K562 (cell line): ENCODE data around the gene CEP95. TPM values are rescaled to one million over a fixed set of nuclear protein-coding genes. Genes with fewer than 3 reads are reported as not detected.

Source experiments
- ARID3A ChIP-seq: IDR thresholded peaks from 2 replicates; pipeline ENCODE4 v1.6.1; 2012; ENCODE audit warnings: low read depth, low read length, improper control_type of control experiment, borderline replicate concordance
- ASH1L ChIP-seq: fragments of 450-650 bp; IDR thresholded peaks from 2 replicates; pipeline ENCODE4 v1.6.1; 2018; ENCODE audit warnings: borderline replicate concordance, mild to moderate bottlenecking, low read depth; ENCODE audit not compliant: partially characterized antibody
- CHD1 ChIP-seq: fragments of 200-600 bp; sonication (generic); IDR thresholded peaks from one replicate; pipeline ENCODE4 v1.6.1; 2012; ENCODE audit warnings: mild to moderate bottlenecking, moderate library complexity, low read length, inconsistent platforms
- FOXK1 ChIP-seq: sonication (generic); formaldehyde crosslinking; IDR thresholded peaks from 2 replicates; pipeline ENCODE4 v1.8.0; 2022; ENCODE audit warnings: missing genetic modification reagents, mild to moderate bottlenecking, borderline replicate concordance
- GABPA ChIP-seq: fragments of 200-800 bp; sonication (Bioruptor generic); conservative IDR thresholded peaks from 2 replicates; pipeline ENCODE4 v1.6.1; 2016; ENCODE audit warnings: low read depth, missing genetic modification characterization, missing compliant biosample characterization
- HLTF ChIP-seq: fragments of 450-650 bp; IDR thresholded peaks from 2 replicates; pipeline ENCODE4 v1.6.1; 2016
- MIER1 ChIP-seq: fragments of 450-650 bp; IDR thresholded peaks from 2 replicates; pipeline ENCODE4 v1.6.1; 2016; ENCODE audit warnings: antibody characterized with exemption, mild to moderate bottlenecking, low read depth
- NR1H2 ChIP-seq: sonication (generic); formaldehyde crosslinking; IDR thresholded peaks from 2 replicates; pipeline ENCODE4 v1.4.0; 2020; ENCODE audit warnings: mild to moderate bottlenecking, missing genetic modification reagents
- SAFB ChIP-seq: fragments of 200-400 bp; formaldehyde crosslinking; IDR thresholded peaks from 2 replicates; pipeline ENCODE4 v1.6.1; 2017; ENCODE audit warnings: low read depth, low read length, borderline replicate concordance
- ZNF253 ChIP-seq: fragments of 250-450 bp; sonication (Bioruptor Pico); conservative IDR thresholded peaks from 2 replicates; pipeline ENCODE4 v1.6.1; 2021; ENCODE audit warnings: mild to moderate bottlenecking
- polyA plus RNA-seq, 8 experiments: library from polyadenylated mRNA; depleted of rRNA in 4 of 8; stranded (reverse) in 5 of 8; unstranded in 3 of 8; fragments of >200 nt; fragmentation: Nextera tagmentation in 2 of 8; fragmentation: Illumina TruSeq in 1 of 8; extraction: Ambion mirVana in 2 of 8; extraction: Trizol in 1 of 8; gene quantifications; 2 replicates each; pipeline versions ENCODE4 v1.2.1 to v1.2.3, GENCODE V29; 2011 to 2014; ENCODE audit warnings: inconsistent platforms in 1 of 8, missing spikeins in 1 of 8
- total RNA-seq, 7 experiments: library from RNA; depleted of rRNA in 6 of 7; stranded (reverse); fragments of >200 nt in 6 of 7; fragmentation: Illumina TruSeq in 2 of 7; extraction: Trizol in 2 of 7; gene quantifications; 2 replicates each; pipeline versions ENCODE4 v1.2.1 to v1.2.3, GENCODE V29; 2011 to 2021; ENCODE audit warnings: low replicate concordance in 1 of 7
- TF ChIP-seq, protein P1 (sequence below): fragments of 200-800 bp; sonication (Bioruptor generic); IDR thresholded peaks from 2 replicates; pipeline ENCODE4 v1.6.1; 2017; ENCODE audit warnings: missing genetic modification characterization, missing compliant biosample characterization
- TF ChIP-seq, protein P2 (sequence below), 2 experiments: fragments of 450-650 bp; IDR thresholded peaks; 2 replicates each; pipeline ENCODE4 v1.6.1; 2016

CEP95 gene
- total and polyA plus RNA-seq, 9 of the 15 experiments (the other 6 are each of a cell fraction or from before 2014, with no cell fraction given) = 26.7 to 80.7 (median 56.9) TPM

GRCh38 chr17:64529221-64529620 is 22.4 kb downstream of the CEP95 start (continued):
- TF ChIP-seq ARID3A (no peak), HLTF (no peak), SAFB (no peak), GABPA (tag) (no peak), ZNF253 (CRISPR knock-in tag) (no peak), FOXK1 (CRISPR knock-in tag) (no peak), ASH1L (no peak), MIER1 (no peak), CHD1 (no peak), NR1H2 (CRISPR knock-in tag) (no peak)
- TF ChIP-seq, protein P1, sequence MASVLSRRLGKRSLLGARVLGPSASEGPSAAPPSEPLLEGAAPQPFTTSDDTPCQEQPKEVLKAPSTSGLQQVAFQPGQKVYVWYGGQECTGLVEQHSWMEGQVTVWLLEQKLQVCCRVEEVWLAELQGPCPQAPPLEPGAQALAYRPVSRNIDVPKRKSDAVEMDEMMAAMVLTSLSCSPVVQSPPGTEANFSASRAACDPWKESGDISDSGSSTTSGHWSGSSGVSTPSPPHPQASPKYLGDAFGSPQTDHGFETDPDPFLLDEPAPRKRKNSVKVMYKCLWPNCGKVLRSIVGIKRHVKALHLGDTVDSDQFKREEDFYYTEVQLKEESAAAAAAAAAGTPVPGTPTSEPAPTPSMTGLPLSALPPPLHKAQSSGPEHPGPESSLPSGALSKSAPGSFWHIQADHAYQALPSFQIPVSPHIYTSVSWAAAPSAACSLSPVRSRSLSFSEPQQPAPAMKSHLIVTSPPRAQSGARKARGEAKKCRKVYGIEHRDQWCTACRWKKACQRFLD (CRISPR knock-in tag) = no peak
- TF ChIP-seq, protein P2, sequence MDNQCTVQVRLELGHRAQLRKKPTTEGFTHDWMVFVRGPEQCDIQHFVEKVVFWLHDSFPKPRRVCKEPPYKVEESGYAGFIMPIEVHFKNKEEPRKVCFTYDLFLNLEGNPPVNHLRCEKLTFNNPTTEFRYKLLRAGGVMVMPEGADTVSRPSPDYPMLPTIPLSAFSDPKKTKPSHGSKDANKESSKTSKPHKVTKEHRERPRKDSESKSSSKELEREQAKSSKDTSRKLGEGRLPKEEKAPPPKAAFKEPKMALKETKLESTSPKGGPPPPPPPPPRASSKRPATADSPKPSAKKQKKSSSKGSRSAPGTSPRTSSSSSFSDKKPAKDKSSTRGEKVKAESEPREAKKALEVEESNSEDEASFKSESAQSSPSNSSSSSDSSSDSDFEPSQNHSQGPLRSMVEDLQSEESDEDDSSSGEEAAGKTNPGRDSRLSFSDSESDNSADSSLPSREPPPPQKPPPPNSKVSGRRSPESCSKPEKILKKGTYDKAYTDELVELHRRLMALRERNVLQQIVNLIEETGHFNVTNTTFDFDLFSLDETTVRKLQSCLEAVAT (IDR thresholded peaks at IDR 0.05) = no peak
